Cardiac fibroblast (primary cell): ENCODE results near the gene KCNIP4.

Experiments used
- DNase-seq, 2 donors: peaks; one replicate each; pipeline versions ENCODE4 v3.0.0 to v3.0.0-alpha.2; 2010; ENCODE audit warnings: low read depth in 2 of 2
- H3K4me3 ChIP-seq, 2 donors: replicated peaks in 1 of 2; 1 replicate in 1 of 2; 2 replicates in 1 of 2; pipeline ENCODE4 v1.5.1; 2011; ENCODE audit warnings: low read depth in 2 of 2, low read length in 2 of 2, mild to moderate bottlenecking in 2 of 2, moderate library complexity in 1 of 2
- TF ChIP-seq, protein P1 (sequence below): IDR thresholded peaks from one replicate; pipeline ENCODE4 v1.5.1; 2011; ENCODE audit warnings: low read depth, mild to moderate bottlenecking, low read length, inconsistent platforms

Gene KCNIP4

DNA sequence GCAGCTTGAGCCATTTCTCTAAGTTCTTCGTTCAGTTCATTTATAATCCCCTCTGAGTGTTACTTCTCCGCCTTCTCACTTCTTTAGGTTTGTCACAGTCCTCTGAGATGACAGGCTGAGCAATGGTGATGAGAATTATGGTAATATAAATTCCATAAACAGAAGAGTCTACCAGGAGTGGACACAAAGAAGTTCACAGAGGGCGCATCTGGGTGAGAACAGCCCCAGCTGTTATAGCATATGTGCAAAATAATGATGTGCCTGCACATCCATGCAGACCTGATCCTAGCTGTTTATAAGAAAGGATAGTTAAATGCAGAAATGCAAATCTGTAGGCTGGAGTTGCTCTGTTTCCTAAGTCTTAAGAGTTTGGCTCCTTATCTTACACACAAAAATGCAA lies 377.5 kb downstream of the KCNIP4 start:
- no peak for DNase-seq
- TF ChIP-seq, protein P1, sequence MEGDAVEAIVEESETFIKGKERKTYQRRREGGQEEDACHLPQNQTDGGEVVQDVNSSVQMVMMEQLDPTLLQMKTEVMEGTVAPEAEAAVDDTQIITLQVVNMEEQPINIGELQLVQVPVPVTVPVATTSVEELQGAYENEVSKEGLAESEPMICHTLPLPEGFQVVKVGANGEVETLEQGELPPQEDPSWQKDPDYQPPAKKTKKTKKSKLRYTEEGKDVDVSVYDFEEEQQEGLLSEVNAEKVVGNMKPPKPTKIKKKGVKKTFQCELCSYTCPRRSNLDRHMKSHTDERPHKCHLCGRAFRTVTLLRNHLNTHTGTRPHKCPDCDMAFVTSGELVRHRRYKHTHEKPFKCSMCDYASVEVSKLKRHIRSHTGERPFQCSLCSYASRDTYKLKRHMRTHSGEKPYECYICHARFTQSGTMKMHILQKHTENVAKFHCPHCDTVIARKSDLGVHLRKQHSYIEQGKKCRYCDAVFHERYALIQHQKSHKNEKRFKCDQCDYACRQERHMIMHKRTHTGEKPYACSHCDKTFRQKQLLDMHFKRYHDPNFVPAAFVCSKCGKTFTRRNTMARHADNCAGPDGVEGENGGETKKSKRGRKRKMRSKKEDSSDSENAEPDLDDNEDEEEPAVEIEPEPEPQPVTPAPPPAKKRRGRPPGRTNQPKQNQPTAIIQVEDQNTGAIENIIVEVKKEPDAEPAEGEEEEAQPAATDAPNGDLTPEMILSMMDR, result no peak
- no peak overlapping the region for H3K4me3 ChIP-seq

DNA sequence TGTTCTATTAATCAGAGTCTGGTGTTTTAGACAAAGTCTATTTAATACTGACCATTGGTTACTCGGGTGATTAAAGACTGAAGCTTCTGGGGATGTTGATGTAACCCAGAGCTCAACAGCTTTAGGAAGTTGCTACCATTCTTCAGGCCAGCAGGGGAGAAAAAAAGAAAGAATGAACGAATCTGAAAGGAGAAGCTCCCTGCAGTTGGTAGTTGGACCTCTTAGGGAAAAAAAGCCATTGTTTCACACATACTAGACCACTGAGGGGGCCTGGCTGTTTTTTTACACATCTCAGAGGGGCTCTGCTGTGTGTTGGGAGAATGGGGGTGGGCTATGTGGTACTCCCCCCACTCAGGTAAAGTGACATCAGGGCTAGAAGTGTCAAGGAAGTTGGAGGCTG lies 378.9 kb downstream of the KCNIP4 start:
- TF ChIP-seq, protein P1, result no peak
- no peak overlapping the region for H3K4me3 ChIP-seq
- DNase-seq, result no peak

DNA sequence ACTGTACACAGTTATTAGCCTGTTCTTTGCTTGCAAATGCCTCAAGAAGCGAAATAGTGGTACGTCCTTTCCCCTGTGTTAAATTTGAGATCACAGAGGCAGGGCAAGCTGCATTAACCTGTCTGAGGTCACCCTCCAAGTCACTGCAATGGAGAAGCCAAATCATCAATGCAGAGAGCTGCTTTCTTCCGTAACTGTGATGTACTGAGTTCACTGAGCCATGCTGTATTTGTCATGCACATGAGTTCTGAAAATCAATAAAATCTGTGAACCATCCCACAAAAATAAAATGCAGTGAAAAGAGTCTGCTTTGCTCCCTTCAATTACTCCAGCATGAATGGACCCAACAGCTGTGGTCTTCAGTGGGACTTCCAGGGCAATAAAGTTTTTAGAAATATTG lies 393.5 kb downstream of the KCNIP4 start:
- no peak overlapping the region for H3K4me3 ChIP-seq
- DNase-seq, result no peak
- TF ChIP-seq, protein P1, result no peak

DNA sequence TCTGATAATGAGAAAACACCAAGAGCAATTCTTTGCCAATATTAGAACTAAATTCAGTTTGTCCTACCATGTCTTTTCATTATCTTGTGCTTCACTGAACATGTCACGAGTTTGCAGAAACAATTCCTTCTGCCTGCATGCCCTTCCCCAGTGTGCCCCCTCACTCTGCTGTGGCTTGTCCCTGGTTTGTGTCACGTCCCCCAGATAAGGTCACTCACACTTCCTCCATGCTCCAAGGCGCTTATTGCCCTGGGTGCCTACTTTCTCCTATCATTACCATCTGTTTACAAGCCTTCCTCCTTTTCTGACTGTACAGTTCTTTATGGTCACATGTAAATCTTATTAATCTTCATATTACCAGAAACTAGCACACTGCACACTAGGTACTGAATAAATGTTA lies 394.1 kb downstream of the KCNIP4 start:
- TF ChIP-seq, protein P1, result no peak
- H3K4me3 ChIP-seq, result no peak overlapping the region
- DNase-seq, result no peak

DNA sequence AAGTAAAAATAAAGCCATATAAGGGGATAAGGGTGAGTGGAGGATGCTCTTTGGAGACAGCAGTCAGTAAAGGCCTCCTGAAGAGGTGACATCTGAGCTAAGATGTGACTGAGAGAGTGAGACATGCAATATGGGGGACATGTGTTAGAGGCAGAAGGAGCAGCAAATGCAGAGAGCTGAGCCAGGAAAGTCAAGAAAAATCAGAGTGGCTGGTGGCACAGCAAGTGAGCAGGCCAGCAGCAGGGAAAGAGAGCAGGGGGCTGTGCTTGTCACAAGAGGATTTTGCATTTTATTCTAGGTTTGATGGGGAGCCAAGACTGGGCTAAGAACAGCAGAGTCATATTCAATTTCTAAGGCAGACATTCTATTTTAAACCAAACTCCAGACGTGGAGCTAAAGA lies 394.5 kb downstream of the KCNIP4 start:
- no peak for DNase-seq
- TF ChIP-seq, protein P1, result no peak
- no peak overlapping the region for H3K4me3 ChIP-seq

DNA sequence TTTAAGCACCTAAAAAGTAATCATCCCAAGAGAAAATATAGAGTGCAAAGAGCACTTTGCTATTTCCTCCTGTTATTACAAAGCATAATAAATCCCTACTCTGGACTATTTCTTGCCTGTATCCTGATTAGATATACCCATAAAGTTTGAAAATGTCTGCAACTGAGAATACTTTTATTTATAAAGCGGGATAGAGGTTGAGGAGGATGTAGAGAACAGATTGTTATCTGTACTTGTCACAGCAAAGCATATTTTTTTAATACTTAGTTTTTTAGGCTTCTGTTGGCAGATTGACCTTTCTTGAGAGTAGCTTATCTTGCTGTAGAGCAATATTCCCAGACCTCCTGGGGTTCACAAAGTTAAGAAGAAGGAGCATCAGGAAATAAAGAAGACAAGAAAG lies 396.1 kb downstream of the KCNIP4 start:
- TF ChIP-seq, protein P1, result no peak
- H3K4me3 ChIP-seq, result no peak overlapping the region
- no peak for DNase-seq

DNA sequence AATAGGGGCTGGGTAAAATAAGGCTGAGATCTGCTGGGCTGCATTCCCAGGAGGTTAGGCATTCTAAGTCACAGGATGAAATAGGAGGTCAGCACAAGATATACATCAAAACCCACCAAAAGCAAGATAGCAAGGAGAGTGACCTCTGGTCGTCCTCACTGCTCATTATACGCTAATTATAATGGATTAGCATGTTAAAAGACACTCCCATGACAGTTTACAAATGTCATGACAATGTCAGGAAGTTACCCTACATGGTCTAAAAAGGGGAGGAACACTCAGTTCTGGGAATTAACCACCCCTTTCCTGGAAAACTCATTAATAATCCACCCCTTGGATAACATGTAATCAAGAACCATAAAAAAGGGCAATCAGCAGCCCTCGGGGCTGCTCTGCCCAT lies 403.6 kb downstream of the KCNIP4 start:
- H3K4me3 ChIP-seq, result no peak overlapping the region
- no peak for DNase-seq
- TF ChIP-seq, protein P1, result no peak
